Hippocampal formation (tissue), 2 donors: ENCODE measurements around the gene AHNAK.
"Not testable (repeated sequence)": the region's sequence is repeated elsewhere in the genome, so short reads cannot be mapped to it uniquely, and the experiment has no call there.

ENCODE experiments used
- DNase-seq, 2 donors: peaks; one replicate each; lab custom pipeline; 2025; lab: John Stamatoyannopoulos, UW

AHNAK gene

GRCh38 chr11:62388999-62389398, 157.6 kb downstream of the AHNAK start:
- no peak for DNase-seq

DNA sequence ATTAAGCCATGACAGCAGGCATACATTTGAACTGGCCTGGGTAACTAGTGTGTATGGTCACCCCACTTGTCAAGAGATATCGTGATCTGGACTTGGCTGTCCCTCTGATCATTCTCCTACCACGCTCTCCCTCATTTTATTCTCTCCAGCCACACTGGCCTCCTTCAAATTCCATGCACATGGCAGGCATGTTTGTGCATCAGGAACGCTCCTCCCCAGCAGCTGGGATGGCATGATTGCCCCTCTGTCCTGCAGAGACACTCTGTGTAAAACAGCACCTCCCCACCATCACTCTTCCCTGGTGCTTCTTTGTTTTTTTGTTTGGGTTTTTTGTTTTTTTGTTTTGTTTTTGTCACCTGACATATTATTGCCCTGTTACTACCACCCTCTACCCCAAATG, 159.2 kb downstream of the AHNAK start:
- no peak for DNase-seq

GRCh38 chr11:62386083-62386482, 160.5 kb downstream of the AHNAK start:
- not testable (repeated sequence) for DNase-seq

- DNase-seq = no peak
These were observed 162.8 kb downstream of the AHNAK start for GRCh38 chr11:62383822-62384221.
